Measurements from ENCODE around the gene WAC. TPM values are rescaled to one million over a fixed set of nuclear protein-coding genes. Genes with fewer than 3 reads are reported as not detected.
"Not testable (repeated sequence)": the region's sequence is repeated elsewhere in the genome, so short reads cannot be mapped to it uniquely, and the experiment has no call there.

Gene WAC
- polyA plus RNA-seq, 4 donors = 142 to 163 (median 150) TPM

GRCh38 chr10:28658824-28659223, 125.9 kb downstream of the WAC start:
- not testable (repeated sequence) for DNase-seq (ENCODE audit: low read depth in 4 of 4, low spot score in 3 of 4)

- DNase-seq (ENCODE audit: low read depth in 4 of 4, low spot score in 3 of 4) = no peak
Observed at GRCh38 chr10:28661035-28661434, 128.1 kb downstream of the WAC start.

- peak in 2 of 4 donors; percentile 79 to 82 for DNase-seq (ENCODE audit: low read depth in 4 of 4, low spot score in 3 of 4)
Observed at GRCh38 chr10:28663576-28664368, 130.9 kb downstream of the WAC start.

- no peak for DNase-seq (ENCODE audit: low read depth in 4 of 4, low spot score in 3 of 4)
Observed at GRCh38 chr10:28664369-28664740, 131.4 kb downstream of the WAC start.

GRCh38 chr10:28666751-28667467, 134.0 kb downstream of the WAC start:
- no peak for DNase-seq (ENCODE audit: low read depth in 4 of 4, low spot score in 3 of 4)

- no peak for DNase-seq (ENCODE audit: low read depth in 4 of 4, low spot score in 3 of 4)
Observed at GRCh38 chr10:28668363-28669226, 135.7 kb downstream of the WAC start.

GRCh38 chr10:28669227-28670173, 136.6 kb downstream of the WAC start:
- DNase-seq (ENCODE audit: low read depth in 4 of 4, low spot score in 3 of 4) = no peak

Other genes with a start within 250 kb of the WAC start
- 10 to 100 TPM in 1 of 4 donors, 1 to 10 TPM in 3; 2.3 to 10.6 (median 8.5) TPM for gene MPP7, start 230.1 kb upstream of the WAC start, polyA plus RNA-seq (ENCODE audit: insufficient read length in 4 of 4)
- gene BAMBI, start 144.4 kb downstream of the WAC start, polyA plus RNA-seq (ENCODE audit: insufficient read length in 4 of 4) = 10 to 100 TPM in 3 of 4 donors, 1 to 10 TPM in 1; 9.5 to 49.7 (median 47.3) TPM